ENCODE data around the gene TRMT44. TPM values are rescaled to one million over a fixed set of nuclear protein-coding genes. Genes with fewer than 3 reads are reported as not detected.

TRMT44 gene
- total RNA-seq, 1 experiment from 2014 or later: 23.4 TPM

GRCh38 chr4:8391972-8392371, 48.6 kb upstream of the TRMT44 start:
- BruUV-seq (replicated peaks): no TSS peak
- ChIA-PET CTCF (no interaction called here), POLR2A (no interaction called here)
- Histone ChIP-seq H3K9me3 (no peaks in the 10 kb centered on the region), H3K4me1 (peaks cover 7% of the 10 kb centered on the region), H3K27me3 (replicated peaks; ENCODE audit: control insufficient read depth, insufficient read depth, low read length) (no peaks in the 10 kb centered on the region), H3K36me3 (ENCODE audit: control insufficient read depth, insufficient read depth, low read length) (no peaks in the 10 kb centered on the region), H3K4me3 (ENCODE audit: low read depth, low read length) (no peak overlapping the region)
- intact Hi-C loops (cut with micrococcal nuclease; ENCODE audit: unreplicated experiment): no loop called here
- no peak for DNase-seq
- H3K27ac Mint-ChIP-seq (ENCODE audit: unreplicated experiment): no peak overlapping the region
- no peak overlapping the region for H3K4me3 Mint-ChIP-seq (ENCODE audit: unreplicated experiment)
- no peaks in the 10 kb centered on the region for H3K9me3 Mint-ChIP-seq (ENCODE audit: unreplicated experiment)
- no peaks in the 10 kb centered on the region for H3K36me3 Mint-ChIP-seq (ENCODE audit: insufficient read depth, unreplicated experiment)
- H3K4me1 Mint-ChIP-seq (ENCODE audit: low read depth, unreplicated experiment): peaks cover 6% of the 10 kb centered on the region
- H3K27me3 Mint-ChIP-seq (ENCODE audit: insufficient read depth, unreplicated experiment): no peaks in the 10 kb centered on the region
- TF ChIP-seq, protein P1, sequence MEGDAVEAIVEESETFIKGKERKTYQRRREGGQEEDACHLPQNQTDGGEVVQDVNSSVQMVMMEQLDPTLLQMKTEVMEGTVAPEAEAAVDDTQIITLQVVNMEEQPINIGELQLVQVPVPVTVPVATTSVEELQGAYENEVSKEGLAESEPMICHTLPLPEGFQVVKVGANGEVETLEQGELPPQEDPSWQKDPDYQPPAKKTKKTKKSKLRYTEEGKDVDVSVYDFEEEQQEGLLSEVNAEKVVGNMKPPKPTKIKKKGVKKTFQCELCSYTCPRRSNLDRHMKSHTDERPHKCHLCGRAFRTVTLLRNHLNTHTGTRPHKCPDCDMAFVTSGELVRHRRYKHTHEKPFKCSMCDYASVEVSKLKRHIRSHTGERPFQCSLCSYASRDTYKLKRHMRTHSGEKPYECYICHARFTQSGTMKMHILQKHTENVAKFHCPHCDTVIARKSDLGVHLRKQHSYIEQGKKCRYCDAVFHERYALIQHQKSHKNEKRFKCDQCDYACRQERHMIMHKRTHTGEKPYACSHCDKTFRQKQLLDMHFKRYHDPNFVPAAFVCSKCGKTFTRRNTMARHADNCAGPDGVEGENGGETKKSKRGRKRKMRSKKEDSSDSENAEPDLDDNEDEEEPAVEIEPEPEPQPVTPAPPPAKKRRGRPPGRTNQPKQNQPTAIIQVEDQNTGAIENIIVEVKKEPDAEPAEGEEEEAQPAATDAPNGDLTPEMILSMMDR (IDR thresholded peaks at IDR 0.05; ENCODE audit: insufficient read depth in 1 of 2, low read depth in 1 of 2, low read length in 1 of 2, severe bottlenecking in 1 of 2, unreplicated experiment in 1 of 2): no peak

DNA sequence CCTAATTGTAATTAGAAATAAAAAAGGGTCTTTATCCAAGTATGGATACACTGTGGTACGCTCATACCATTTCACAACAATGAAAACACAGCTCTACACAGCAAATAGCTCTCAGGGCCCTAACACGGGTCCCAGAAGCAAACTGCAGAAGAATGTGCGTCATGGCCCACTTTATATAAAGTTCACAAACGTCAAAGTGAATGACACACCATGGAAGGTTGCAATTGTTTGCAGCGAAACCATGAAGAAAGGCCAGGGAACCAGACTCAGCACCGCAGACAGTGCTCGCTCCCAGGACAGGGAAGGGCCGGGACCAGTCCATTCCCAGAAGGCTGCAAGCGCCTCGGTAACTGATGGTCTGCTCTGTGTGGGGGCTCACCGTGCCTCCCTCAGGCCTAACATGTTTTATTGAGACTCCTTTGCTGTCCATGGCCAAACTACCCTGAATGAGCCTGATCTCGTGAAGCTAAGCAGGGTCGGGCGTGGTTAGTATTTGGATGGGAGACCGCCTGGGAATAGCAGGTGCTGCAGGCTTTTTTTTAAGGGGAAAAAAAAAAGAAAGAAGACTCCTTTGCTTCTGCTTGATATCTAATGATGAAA, 47.9 kb upstream of the TRMT44 start:
- Histone ChIP-seq H3K27me3 (replicated peaks; ENCODE audit: control insufficient read depth, insufficient read depth, low read length) (no peaks in the 10 kb centered on the region), H3K9me3 (no peaks in the 10 kb centered on the region), H3K36me3 (ENCODE audit: control insufficient read depth, insufficient read depth, low read length) (no peaks in the 10 kb centered on the region), H3K4me3 (ENCODE audit: low read depth, low read length) (no peak overlapping the region), H3K4me1 (peaks cover 6% of the 10 kb centered on the region)
- no TSS peak for BruUV-seq (replicated peaks)
- ChIA-PET CTCF (no interaction called here), POLR2A (no interaction called here)
- Mint-ChIP-seq H3K36me3 (ENCODE audit: insufficient read depth, unreplicated experiment) (no peaks in the 10 kb centered on the region), H3K4me1 (ENCODE audit: low read depth, unreplicated experiment) (peaks cover 6% of the 10 kb centered on the region), H3K9me3 (ENCODE audit: unreplicated experiment) (no peaks in the 10 kb centered on the region), H3K27ac (ENCODE audit: unreplicated experiment) (no peak overlapping the region), H3K4me3 (ENCODE audit: unreplicated experiment) (no peak overlapping the region), H3K27me3 (ENCODE audit: insufficient read depth, unreplicated experiment) (no peaks in the 10 kb centered on the region)
- intact Hi-C loops (cut with micrococcal nuclease; ENCODE audit: unreplicated experiment): no loop called here
- TF ChIP-seq, protein P1 (IDR thresholded peaks at IDR 0.05; ENCODE audit: insufficient read depth in 1 of 2, low read depth in 1 of 2, low read length in 1 of 2, severe bottlenecking in 1 of 2, unreplicated experiment in 1 of 2): no peak
- DNase-seq: peak in 1 of 2 experiments; percentile 16

GRCh38 chr4:8393593-8394038, 47.0 kb upstream of the TRMT44 start:
- ChIA-PET POLR2A (no interaction called here), CTCF (no interaction called here)
- Mint-ChIP-seq H3K27me3 (ENCODE audit: insufficient read depth, unreplicated experiment) (no peaks in the 10 kb centered on the region), H3K9me3 (ENCODE audit: unreplicated experiment) (no peaks in the 10 kb centered on the region), H3K4me1 (ENCODE audit: low read depth, unreplicated experiment) (no peaks in the 10 kb centered on the region), H3K27ac (ENCODE audit: unreplicated experiment) (no peak overlapping the region), H3K4me3 (ENCODE audit: unreplicated experiment) (no peak overlapping the region), H3K36me3 (ENCODE audit: insufficient read depth, unreplicated experiment) (no peaks in the 10 kb centered on the region)
- TF ChIP-seq, protein P1 (IDR thresholded peaks at IDR 0.05; ENCODE audit: insufficient read depth in 1 of 2, low read depth in 1 of 2, low read length in 1 of 2, severe bottlenecking in 1 of 2, unreplicated experiment in 1 of 2): no peak
- Histone ChIP-seq H3K9me3 (no peaks in the 10 kb centered on the region), H3K4me3 (ENCODE audit: low read depth, low read length) (no peak overlapping the region), H3K27me3 (replicated peaks; ENCODE audit: control insufficient read depth, insufficient read depth, low read length) (no peaks in the 10 kb centered on the region), H3K4me1 (no peaks in the 10 kb centered on the region), H3K36me3 (ENCODE audit: control insufficient read depth, insufficient read depth, low read length) (no peaks in the 10 kb centered on the region)
- intact Hi-C loops (cut with micrococcal nuclease; ENCODE audit: unreplicated experiment): no loop called here
- DNase-seq: no peak
- BruUV-seq (replicated peaks): no TSS peak
